Right lobe of liver (tissue), 4 donors: ENCODE measurements around the gene MSH3.
A peak's percentile ranks its signal among the peaks of the same experiment; 100 is the strongest.

ENCODE experiments used
- CTCF ChIP-seq, 4 donors: fragments of 200-600 bp in 3 of 4; fragments of 450-650 bp in 1 of 4; IDR thresholded peaks; one replicate each; pipeline versions ENCODE4 v1.5.1 to v1.8.0; 2016 to 2022; ENCODE audit warnings: antibody characterized with exemption in 4 of 4, mild to moderate bottlenecking in 2 of 4
- POLR2A ChIP-seq: fragments of 450-650 bp; IDR thresholded peaks from one replicate; pipeline ENCODE4 v1.6.1; 2017; ENCODE audit warnings: antibody characterized with exemption, mild to moderate bottlenecking
- donor health status: DM: no; HTN: no; CAD: no.
- donor health status: DM: no; HTN: no; CAD: no.
- donor health status: DM: no; HTN: yes; CAD: no.

DNA sequence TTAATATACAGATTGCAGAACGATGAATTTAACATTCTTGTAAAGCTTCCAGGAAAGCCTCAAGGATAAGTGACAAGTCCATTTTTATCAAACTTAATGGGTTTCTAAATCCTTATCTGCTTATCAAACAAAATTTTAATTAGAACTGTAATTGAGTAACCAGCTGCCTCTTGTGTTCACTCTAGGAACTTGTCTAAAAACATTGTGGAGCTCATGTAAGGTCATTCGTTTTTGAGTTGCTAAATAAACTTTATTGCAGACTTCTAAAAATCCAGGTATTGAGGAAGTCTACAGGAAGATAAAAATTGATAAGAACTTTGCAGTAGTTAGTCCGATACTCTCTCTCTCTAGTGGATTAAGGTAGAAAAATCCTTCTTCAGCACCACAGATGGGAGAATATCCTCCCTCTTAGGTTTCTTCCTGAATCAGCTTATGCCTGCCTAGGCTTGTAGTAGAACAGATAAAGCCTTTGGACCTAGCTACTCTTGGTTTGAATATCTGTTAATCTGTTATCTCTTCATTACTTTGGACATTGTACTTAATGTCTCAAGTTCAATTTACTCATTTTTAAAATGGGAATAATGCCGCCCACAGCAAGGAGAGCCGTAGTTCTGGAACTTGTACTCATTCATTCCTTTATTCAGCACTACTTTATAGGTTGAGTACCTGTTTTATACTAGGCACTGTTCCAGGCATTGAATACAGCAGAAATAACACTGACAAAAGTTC is 60.3 kb downstream of the MSH3 start:
- TF ChIP-seq CTCF (IDR thresholded peaks at IDR 0.05): peak in 2 of 4 donors; percentile 5 to 10
- TF ChIP-seq POLR2A: no peak
